Caco-2 (cell line): Measurements from ENCODE around the gene TRAF3. TPM values are rescaled to one million over a fixed set of nuclear protein-coding genes. Genes with fewer than 3 reads are reported as not detected.

Source experiments
- BruUV-seq: library from RNA; stranded (reverse); fragments of 400-500 nt; replicated peaks from 2 replicates; lab custom pipeline; 2021; lab: Mats Ljungman, UMichigan
- CTCF ChIA-PET: fragments of 300-600 bp; sonication (Branson Sonifier 250); formaldehyde crosslinking; loops from one replicate; lab custom pipeline; 2022; ENCODE audit warnings: antibody characterized with exemption; lab: Charles Lee
- POLR2A ChIA-PET: fragments of 300-600 bp; sonication (Branson Sonifier 250); formaldehyde crosslinking; loops from one replicate; lab custom pipeline; 2022; ENCODE audit warnings: antibody characterized with exemption; lab: Charles Lee
- DNase-seq, 2 experiments: peaks; one replicate each; pipeline versions ENCODE4 v3.0.0 to v3.0.0-alpha.2; 2020 to 2022
- H3K27me3 ChIP-seq: replicated peaks from 2 replicates; pipeline ENCODE4 v1.6.0; 2011; ENCODE audit warnings: low read length; ENCODE audit not compliant: control insufficient read depth, insufficient read depth
- H3K36me3 ChIP-seq: 2 replicates; pipeline ENCODE4 v1.5.1; 2011; ENCODE audit warnings: low read length; ENCODE audit not compliant: control insufficient read depth, insufficient read depth
- H3K4me1 ChIP-seq: fragments of 250-450 bp; sonication (Bioruptor Pico); 2 replicates; pipeline ENCODE4 v1.5.1; 2020; ENCODE audit warnings: mild to moderate bottlenecking
- H3K4me3 ChIP-seq: 2 replicates; pipeline ENCODE4 v1.5.1; 2011; ENCODE audit warnings: low read depth, mild to moderate bottlenecking, control low read depth, low read length
- H3K9me3 ChIP-seq: fragments of 250-450 bp; sonication (Bioruptor Pico); 2 replicates; pipeline ENCODE4 v1.5.1; 2020; ENCODE audit warnings: mild to moderate bottlenecking, moderate library complexity
- H3K27ac Mint-ChIP-seq: one replicate; pipeline ENCODE4 v1.8.0; 2022; ENCODE audit warnings: mixed read lengths; ENCODE audit not compliant: unreplicated experiment
- H3K27me3 Mint-ChIP-seq: one replicate; pipeline ENCODE4 v1.8.0; 2022; ENCODE audit warnings: mixed read lengths; ENCODE audit not compliant: insufficient read depth, unreplicated experiment
- H3K36me3 Mint-ChIP-seq: one replicate; pipeline ENCODE4 v1.8.0; 2022; ENCODE audit warnings: mild to moderate bottlenecking, mixed read lengths; ENCODE audit not compliant: insufficient read depth, unreplicated experiment
- H3K4me1 Mint-ChIP-seq: one replicate; pipeline ENCODE4 v1.8.0; 2022; ENCODE audit warnings: low read depth, mixed read lengths; ENCODE audit not compliant: unreplicated experiment
- H3K4me3 Mint-ChIP-seq: one replicate; pipeline ENCODE4 v1.8.0; 2022; ENCODE audit warnings: mild to moderate bottlenecking, moderate library complexity, mixed read lengths; ENCODE audit not compliant: unreplicated experiment
- H3K9me3 Mint-ChIP-seq: one replicate; pipeline ENCODE4 v1.8.0; 2022; ENCODE audit warnings: mixed read lengths; ENCODE audit not compliant: unreplicated experiment
- CTCF ChIP-seq, 2 experiments: fragments of 200-600 bp in 1 of 2; IDR thresholded peaks; 1 replicate in 1 of 2; 2 replicates in 1 of 2; pipeline versions ENCODE4 v1.5.1 to v1.8.0; 2011 to 2022; ENCODE audit warnings: antibody characterized with exemption in 1 of 2, control low read depth in 1 of 2, inconsistent platforms in 1 of 2, low read depth in 1 of 2, low read length in 1 of 2, mild to moderate bottlenecking in 1 of 2, moderate library complexity in 1 of 2; ENCODE audit not compliant: insufficient read depth in 1 of 2, severe bottlenecking in 1 of 2, unreplicated experiment in 1 of 2
- intact Hi-C: fragments of 100-400 bp; cut with micrococcal nuclease; formaldehyde crosslinking; loops from one replicate; pipeline ENCODE4 v1.10.0; 2022; ENCODE audit not compliant: unreplicated experiment
- total RNA-seq: library from RNA; stranded (reverse); gene quantifications from 2 replicates; pipeline ENCODE4 v1.2.3, GENCODE V29; 2022

Gene TRAF3
- total RNA-seq, 1 experiment from 2014 or later = 16.6 TPM

GRCh38 chr14:102781063-102781462, 3.8 kb downstream of the TRAF3 start:
- intact Hi-C loops = no loop called here
- CTCF ChIA-PET = no interaction called here
- H3K27me3 Mint-ChIP-seq = no peaks in the 10 kb centered on the region

DNA sequence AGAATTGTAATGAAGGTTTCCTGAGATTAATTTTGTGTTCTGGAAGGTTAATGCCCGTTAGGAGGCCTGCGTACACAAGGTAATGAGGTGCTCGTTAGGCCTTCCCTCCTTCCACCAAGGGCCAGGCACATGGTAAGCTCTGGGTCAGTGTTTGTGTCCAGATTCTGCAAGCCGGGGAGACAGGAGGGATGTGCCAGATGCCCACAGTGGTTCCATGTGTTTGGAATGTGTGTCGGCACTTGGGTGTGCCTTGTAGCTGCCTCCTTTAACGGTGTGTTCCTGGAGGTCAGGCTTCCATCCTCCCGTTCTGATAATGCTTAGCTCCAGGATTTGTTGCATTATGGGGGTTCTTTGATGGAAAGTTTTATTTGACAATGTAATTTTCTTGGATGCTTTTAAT, 5.7 kb downstream of the TRAF3 start:
- H3K27me3 ChIP-seq = no peaks in the 10 kb centered on the region
- POLR2A ChIA-PET = no interaction called here
- CTCF ChIA-PET = no interaction called here
- Mint-ChIP-seq H3K9me3 (no peaks in the 10 kb centered on the region), H3K27ac (no peak overlapping the region), H3K4me3 (no peak overlapping the region), H3K36me3 (peaks cover 12% of the 10 kb centered on the region), H3K4me1 (peaks cover 14% of the 10 kb centered on the region), H3K27me3 (no peaks in the 10 kb centered on the region)
- no peaks in the 10 kb centered on the region for H3K36me3 ChIP-seq
- TF ChIP-seq CTCF (IDR thresholded peaks at IDR 0.05; ENCODE audit: insufficient read depth in 1 of 2, low read depth in 1 of 2, low read length in 1 of 2, severe bottlenecking in 1 of 2, unreplicated experiment in 1 of 2) = no peak
- no TSS peak for BruUV-seq
- no peak overlapping the region for H3K4me3 ChIP-seq
- DNase-seq = no peak
- peaks cover 7% of the 10 kb centered on the region; the same call in 1 of the 2 replicates for H3K4me1 ChIP-seq
- H3K9me3 ChIP-seq = no peaks in the 10 kb centered on the region
- intact Hi-C loops = no loop called here

More at GRCh38 chr14:102781063-102781462, 3.8 kb downstream of the TRAF3 start:
- H3K27ac Mint-ChIP-seq = no peak overlapping the region
- POLR2A ChIA-PET = no interaction called here
- no peaks in the 10 kb centered on the region for H3K27me3 ChIP-seq
- H3K4me1 ChIP-seq = peaks cover 14% of the 10 kb centered on the region
- no peaks in the 10 kb centered on the region for H3K9me3 Mint-ChIP-seq
- H3K4me3 ChIP-seq = no peak overlapping the region
- H3K36me3 Mint-ChIP-seq = peaks cover 20% of the 10 kb centered on the region
- H3K4me3 Mint-ChIP-seq = no peak overlapping the region
- TF ChIP-seq CTCF (IDR thresholded peaks at IDR 0.05; ENCODE audit: insufficient read depth in 1 of 2, low read depth in 1 of 2, low read length in 1 of 2, severe bottlenecking in 1 of 2, unreplicated experiment in 1 of 2) = no peak
- DNase-seq = no peak
- H3K36me3 ChIP-seq = no peaks in the 10 kb centered on the region
- peaks cover 14% of the 10 kb centered on the region for H3K4me1 Mint-ChIP-seq
- no TSS peak for BruUV-seq
- no peaks in the 10 kb centered on the region for H3K9me3 ChIP-seq

GRCh38 chr14:102784892-102785594, 7.8 kb downstream of the TRAF3 start:
- Histone ChIP-seq H3K36me3 (no peaks in the 10 kb centered on the region), H3K4me3 (no peak overlapping the region), H3K9me3 (no peaks in the 10 kb centered on the region), H3K27me3 (no peaks in the 10 kb centered on the region), H3K4me1 (no peaks in the 10 kb centered on the region)
- Mint-ChIP-seq H3K27ac (no peak overlapping the region), H3K4me1 (peaks cover 1% of the 10 kb centered on the region), H3K27me3 (no peaks in the 10 kb centered on the region), H3K4me3 (no peak overlapping the region), H3K36me3 (peaks cover under 1% of the 10 kb centered on the region), H3K9me3 (no peaks in the 10 kb centered on the region)
- ChIA-PET CTCF (interaction anchor here (0.7 to 1.0 kb wide), 4 partner anchors 26 to 89 kb away, joined by 3 to 7 read pairs (median 4); no protein-coding TSS in a partner anchor), POLR2A (interaction anchor here (0.6 kb wide), 1 partner anchor 89 kb away, joined by 3 read pairs; no protein-coding TSS in a partner anchor)
- BruUV-seq = no TSS peak
- intact Hi-C loops = no loop called here
- DNase-seq = no peak
- no peak for TF ChIP-seq CTCF (IDR thresholded peaks at IDR 0.05; ENCODE audit: insufficient read depth in 1 of 2, low read depth in 1 of 2, low read length in 1 of 2, severe bottlenecking in 1 of 2, unreplicated experiment in 1 of 2)
